Measurements from ENCODE around the gene STAG1. TPM values are rescaled to one million over a fixed set of nuclear protein-coding genes. Genes with fewer than 3 reads are reported as not detected.

Gene STAG1
- total RNA-seq, 1 donor from 2014 or later: 22.3 TPM

- no peak for DNase-seq
- no peak for ATAC-seq
- intact Hi-C loops (cut with micrococcal nuclease): loop anchor here (5.0 kb wide), 1 partner anchor 615 kb away; no protein-coding TSS in a partner anchor
Measured at GRCh38 chr3:136332302-136332701, 419.9 kb downstream of the STAG1 start.

- no peak for ATAC-seq
- DNase-seq: no peak
- intact Hi-C loops (cut with micrococcal nuclease): loop anchor here (5.0 kb wide), 1 partner anchor 616 kb away; no protein-coding TSS in a partner anchor
Measured at GRCh38 chr3:136330900-136331299, 421.3 kb downstream of the STAG1 start.

GRCh38 chr3:136329593-136329992 is 422.6 kb downstream of the STAG1 start:
- ATAC-seq: no peak
- DNase-seq: no peak
- intact Hi-C loops (cut with micrococcal nuclease): no loop called here

- ATAC-seq: no peak
- no peak for DNase-seq
- intact Hi-C loops (cut with micrococcal nuclease): no loop called here
Measured at GRCh38 chr3:136327671-136328070, 424.5 kb downstream of the STAG1 start.

- DNase-seq: no peak
- ATAC-seq: no peak
- intact Hi-C loops (cut with micrococcal nuclease): no loop called here
Measured at GRCh38 chr3:136326316-136326715, 425.9 kb downstream of the STAG1 start.

- intact Hi-C loops (cut with micrococcal nuclease): no loop called here
- no peak for DNase-seq
- no peak for ATAC-seq
Measured at GRCh38 chr3:136311968-136312367, 440.2 kb downstream of the STAG1 start.

- ATAC-seq (no peak), DNase-seq (no peak)
- intact Hi-C loops (cut with micrococcal nuclease): no loop called here
Measured at GRCh38 chr3:136311261-136311660, 440.9 kb downstream of the STAG1 start.

- intact Hi-C loops (cut with micrococcal nuclease): no loop called here
- DNase-seq: no peak
- ATAC-seq: no peak
Measured at GRCh38 chr3:136305879-136306278, 446.3 kb downstream of the STAG1 start.

GRCh38 chr3:136300444-136300843 is 451.7 kb downstream of the STAG1 start:
- intact Hi-C loops (cut with micrococcal nuclease): no loop called here
- ATAC-seq (no peak), DNase-seq (no peak)

GRCh38 chr3:136297826-136298225 is 454.4 kb downstream of the STAG1 start:
- intact Hi-C loops (cut with micrococcal nuclease): no loop called here
- no peak for DNase-seq
- no peak for ATAC-seq

GRCh38 chr3:136296960-136297359 is 455.2 kb downstream of the STAG1 start:
- ATAC-seq (no peak), DNase-seq (no peak)
- intact Hi-C loops (cut with micrococcal nuclease): no loop called here

- no peak for ATAC-seq
- intact Hi-C loops (cut with micrococcal nuclease): no loop called here
- DNase-seq: no peak
Measured at GRCh38 chr3:136294176-136294575, 458.0 kb downstream of the STAG1 start.

GRCh38 chr3:136293279-136293678 is 458.9 kb downstream of the STAG1 start:
- ATAC-seq (no peak), DNase-seq (no peak)
- intact Hi-C loops (cut with micrococcal nuclease): no loop called here

GRCh38 chr3:136292500-136292899 is 459.7 kb downstream of the STAG1 start:
- intact Hi-C loops (cut with micrococcal nuclease): no loop called here
- no peak for ATAC-seq
- no peak for DNase-seq

GRCh38 chr3:136291302-136291701 is 460.9 kb downstream of the STAG1 start:
- ATAC-seq: no peak
- DNase-seq: no peak
- intact Hi-C loops (cut with micrococcal nuclease): no loop called here

Other genes starting within 250 kb of the STAG1 start
- gene SLC35G2, start 66.7 kb upstream of the STAG1 start, total RNA-seq: 2.3 TPM
- gene NCK1, start 109.8 kb upstream of the STAG1 start, total RNA-seq: 22.4 TPM
- gene IL20RB, start 205.6 kb upstream of the STAG1 start, total RNA-seq: 0.12 TPM

All from left ventricle myocardium superior (tissue), 1 donor.